ENCODE results near the gene KRTAP12-4.

- TF ChIP-seq CTCF (IDR thresholded peaks at IDR 0.05; ENCODE audit: low read length) (no peak), EZH2 (IDR thresholded peaks at IDR 0.05; ENCODE audit: borderline replicate concordance, low read length) (no peak)
Measured at GRCh38 chr21:44702973-44703730, 48.7 kb upstream of the KRTAP12-4 start.

All from OCI-LY1 (cell line).